KOPT-K1 (cell line): ENCODE measurements around the gene HSPA1B.
"Not testable (repeated sequence)": the region's sequence is repeated elsewhere in the genome, so short reads cannot be mapped to it uniquely, and the experiment has no call there.

Experiments
- H3K27ac ChIP-seq: fragments of 200-600 bp; sonication (generic); 2 replicates; pipeline ENCODE4 v1.5.1; 2016; ENCODE audit warnings: antibody characterized with exemption, mild to moderate bottlenecking, low read depth, low read length; ENCODE audit not compliant: poor library complexity, severe bottlenecking
- H3K36me3 ChIP-seq: fragments of 200-600 bp; sonication (generic); 2 replicates; pipeline ENCODE4 v1.5.1; 2017; ENCODE audit warnings: antibody characterized with exemption, mild to moderate bottlenecking, low read length, moderate library complexity; ENCODE audit not compliant: insufficient read depth
- H3K9me3 ChIP-seq: fragments of 200-600 bp; sonication (generic); 2 replicates; pipeline ENCODE4 v1.5.1; 2017; ENCODE audit warnings: antibody characterized with exemption, low read length, mild to moderate bottlenecking; ENCODE audit not compliant: insufficient read depth, poor library complexity, severe bottlenecking

HSPA1B gene

GRCh38 chr6:31794294-31794865, 33.2 kb upstream of the HSPA1B start:
- no peaks in the 10 kb centered on the region for H3K9me3 ChIP-seq
- H3K36me3 ChIP-seq = peaks cover 58% of the 10 kb centered on the region
- peak overlapping the region; percentile 96 for H3K27ac ChIP-seq

GRCh38 chr6:31794866-31795615, 32.5 kb upstream of the HSPA1B start:
- Histone ChIP-seq H3K9me3 (no peaks in the 10 kb centered on the region), H3K36me3 (peaks cover 52% of the 10 kb centered on the region), H3K27ac (peak overlapping the region; percentile 96)

- Histone ChIP-seq H3K27ac (peak within 1 kb of the TSS; percentile 96), H3K9me3 (no peaks in the 10 kb centered on the region), H3K36me3 (peaks cover 50% of the 10 kb centered on the region)
Measured at GRCh38 chr6:31795616-31796298, 31.8 kb upstream of the HSPA1B start, which contains the start of gene VARS1. VARS1 (minus strand) TSS chr6:31795752; CDS start chr6:31795217, 535 bp downstream.

GRCh38 chr6:31796993-31797385, 30.5 kb upstream of the HSPA1B start:
- H3K27ac ChIP-seq = peak overlapping the region; percentile 64
- peaks cover 52% of the 10 kb centered on the region for H3K36me3 ChIP-seq
- H3K9me3 ChIP-seq = no peaks in the 10 kb centered on the region

- H3K36me3 ChIP-seq = peaks cover 52% of the 10 kb centered on the region
- H3K9me3 ChIP-seq = no peaks in the 10 kb centered on the region
- H3K27ac ChIP-seq = peak overlapping the region; percentile 64
Measured at GRCh38 chr6:31797588-31797987, 29.9 kb upstream of the HSPA1B start.

- peaks cover 61% of the 10 kb centered on the region for H3K36me3 ChIP-seq
Measured at GRCh38 chr6:31799781-31800180, 27.8 kb upstream of the HSPA1B start.

GRCh38 chr6:31801031-31801927, 26.3 kb upstream of the HSPA1B start:
- H3K27ac ChIP-seq, H3K9me3 ChIP-seq: not testable (repeated sequence)
- H3K36me3 ChIP-seq = peaks cover 65% of the 10 kb centered on the region

More at GRCh38 chr6:31799781-31800180, 27.8 kb upstream of the HSPA1B start:
- Histone ChIP-seq H3K9me3 (no peaks in the 10 kb centered on the region), H3K27ac (no peak overlapping the region)

- Histone ChIP-seq H3K27ac (peak overlapping the region; percentile 86), H3K9me3 (no peaks in the 10 kb centered on the region), H3K36me3 (peaks cover 39% of the 10 kb centered on the region)
Measured at GRCh38 chr6:31805939-31806469, 21.5 kb upstream of the HSPA1B start.

- peak within 1 kb of the TSS; percentile 86 for H3K27ac ChIP-seq
- H3K9me3 ChIP-seq = no peaks in the 10 kb centered on the region
- H3K36me3 ChIP-seq = peaks cover 32% of the 10 kb centered on the region
Measured at GRCh38 chr6:31806470-31807272, 20.9 kb upstream of the HSPA1B start, which contains the start of gene LSM2. LSM2 (minus strand) TSS chr6:31806966; CDS start chr6:31806757, 209 bp downstream.

GRCh38 chr6:31808599-31808998, 18.9 kb upstream of the HSPA1B start:
- H3K9me3 ChIP-seq, H3K27ac ChIP-seq: not testable (repeated sequence)
- peaks cover 14% of the 10 kb centered on the region for H3K36me3 ChIP-seq

- Histone ChIP-seq H3K9me3 (no peaks in the 10 kb centered on the region), H3K27ac (no peak overlapping the region), H3K36me3 (no peaks in the 10 kb centered on the region)
Measured at GRCh38 chr6:31811645-31812044, 15.9 kb upstream of the HSPA1B start.

GRCh38 chr6:31813465-31813849, 14.1 kb upstream of the HSPA1B start:
- no peaks in the 10 kb centered on the region for H3K9me3 ChIP-seq
- H3K27ac ChIP-seq = no peak overlapping the region
- H3K36me3 ChIP-seq = no peaks in the 10 kb centered on the region

- no peaks in the 10 kb centered on the region for H3K9me3 ChIP-seq
- no peaks in the 10 kb centered on the region for H3K36me3 ChIP-seq
- H3K27ac ChIP-seq = no peak overlapping the region
Measured at GRCh38 chr6:31814677-31815024, 12.9 kb upstream of the HSPA1B start.
